Measurements from ENCODE around the gene ARID3A. TPM values are rescaled to one million over a fixed set of nuclear protein-coding genes. Genes with fewer than 3 reads are reported as not detected.

The ARID3A gene
- total RNA-seq, 4 donors from 2014 or later, result 1.3 to 22.0 (median 3.8) TPM

- Histone ChIP-seq H3K36me3 (no peaks in the 10 kb centered on the region), H3K4me3 (no peak overlapping the region), H3K4me1 (peaks cover 0 to 9% of the 10 kb centered on the region in 2 donors), H3K27ac (no peak overlapping the region), H3K9me3 (no peaks in the 10 kb centered on the region), H3K27me3 (no peaks in the 10 kb centered on the region)
- no peak for DNase-seq
- TF ChIP-seq CTCF (IDR thresholded peaks at IDR 0.05) (no peak), POLR2A (IDR thresholded peaks at IDR 0.05) (no peak)
- intact Hi-C loops (cut with DNase I; ENCODE audit: low total_unique reads), result no loop called here
Observed at GRCh38 chr19:1011831-1012333, 86.0 kb downstream of the ARID3A start.

- intact Hi-C loops (cut with DNase I; ENCODE audit: low total_unique reads), result no loop called here
- H3K4me3 ChIP-seq, result no peak overlapping the region
- no peak overlapping the region for H3K27ac ChIP-seq
- no peaks in the 10 kb centered on the region for H3K9me3 ChIP-seq
- no peak for TF ChIP-seq POLR2A (IDR thresholded peaks at IDR 0.05)
- no peak for TF ChIP-seq CTCF (IDR thresholded peaks at IDR 0.05)
- no peak for DNase-seq
- no peaks in the 10 kb centered on the region for H3K36me3 ChIP-seq
- H3K4me1 ChIP-seq, result peaks cover 1 to 13% of the 10 kb centered on the region in 2 donors
- no peaks in the 10 kb centered on the region for H3K27me3 ChIP-seq
Observed at GRCh38 chr19:1012334-1012733, 86.5 kb downstream of the ARID3A start.

DNA sequence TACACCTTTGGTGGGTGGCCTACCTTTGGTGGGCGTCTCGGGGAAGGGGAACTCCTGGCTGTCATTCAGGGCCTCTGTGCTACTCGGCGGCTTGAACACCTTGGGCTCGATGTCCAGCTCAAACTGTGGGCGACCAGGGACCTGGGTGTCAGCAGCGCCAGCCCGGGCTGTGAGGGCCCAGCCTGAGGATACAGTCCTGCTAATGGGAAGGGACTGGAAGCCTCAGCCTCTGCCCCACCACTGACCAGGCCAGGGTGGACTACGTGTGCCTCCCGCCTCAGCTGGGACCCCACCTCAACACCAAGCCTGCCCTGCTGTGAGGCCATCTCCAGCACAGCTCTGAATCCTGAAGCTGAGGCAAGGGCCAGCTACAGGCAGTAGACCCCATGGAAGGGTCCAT lies 87.4 kb downstream of the ARID3A start:
- DNase-seq, result no peak
- no peak for TF ChIP-seq POLR2A (IDR thresholded peaks at IDR 0.05)
- TF ChIP-seq CTCF (IDR thresholded peaks at IDR 0.05), result no peak
- Histone ChIP-seq H3K27ac (no peak overlapping the region), H3K9me3 (no peaks in the 10 kb centered on the region), H3K4me3 (no peak overlapping the region), H3K4me1 (peaks cover 4 to 22% of the 10 kb centered on the region in 2 donors), H3K36me3 (no peaks in the 10 kb centered on the region), H3K27me3 (no peaks in the 10 kb centered on the region)
- intact Hi-C loops (cut with DNase I; ENCODE audit: low total_unique reads), result no loop called here

GRCh38 chr19:1014161-1015060 lies 88.6 kb downstream of the ARID3A start:
- Histone ChIP-seq H3K9me3 (no peaks in the 10 kb centered on the region), H3K4me3 (no peak overlapping the region), H3K36me3 (no peaks in the 10 kb centered on the region), H3K27ac (no peak overlapping the region), H3K27me3 (no peaks in the 10 kb centered on the region), H3K4me1 (peaks cover 6 to 34% of the 10 kb centered on the region in 2 donors)
- no peak for DNase-seq
- intact Hi-C loops (cut with DNase I; ENCODE audit: low total_unique reads), result loop anchor here (5.0 kb wide), 1 partner anchor 178 kb away; no protein-coding TSS in a partner anchor
- TF ChIP-seq CTCF (IDR thresholded peaks at IDR 0.05), result no peak
- TF ChIP-seq POLR2A (IDR thresholded peaks at IDR 0.05), result no peak

Data from uterus (tissue), 4 donors.